GM18909 (cell line): ENCODE data around the gene CATSPER3.

ENCODE experiments used
- ATAC-seq: cut with Tn5 transposase; IDR thresholded peaks from one replicate; pipeline ENCODE4 v1.9.1; 2021; ENCODE audit warnings: mild to moderate bottlenecking; ENCODE audit not compliant: unreplicated experiment, poor library complexity

The CATSPER3 gene

DNA sequence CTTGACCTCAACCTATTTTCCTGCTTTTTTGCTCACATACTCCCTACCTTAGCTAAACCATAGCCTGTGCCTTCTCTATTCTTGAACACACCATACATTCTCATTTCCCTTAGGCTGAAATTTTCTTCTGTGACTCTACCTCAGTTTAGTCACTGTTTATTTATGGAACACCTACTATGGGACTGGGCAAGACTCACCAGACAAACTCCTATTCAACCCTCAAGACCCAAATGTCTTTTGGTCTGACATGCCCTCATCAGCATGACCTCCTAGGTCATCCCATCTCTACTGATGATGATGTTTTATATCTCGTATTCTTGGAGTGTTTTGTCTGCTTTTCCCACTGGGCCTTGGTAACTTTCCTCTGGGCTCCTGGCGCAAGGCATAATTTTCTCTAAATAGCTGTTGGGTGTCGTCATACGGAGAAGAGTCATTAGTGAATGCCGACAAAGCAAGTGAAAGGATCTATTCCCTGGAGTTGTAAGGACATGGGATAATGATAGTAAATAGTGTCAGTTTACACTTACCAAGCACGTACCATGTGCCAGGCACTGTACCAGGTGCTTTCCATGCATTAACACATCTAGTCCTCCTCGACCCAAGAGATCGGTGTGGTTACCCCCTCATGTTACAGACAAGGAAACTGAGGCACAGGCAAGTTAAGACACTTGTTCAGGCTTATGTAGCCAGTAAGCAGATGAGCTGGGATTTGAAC lies 88.8 kb downstream of the CATSPER3 start:
- ATAC-seq: no peak

DNA sequence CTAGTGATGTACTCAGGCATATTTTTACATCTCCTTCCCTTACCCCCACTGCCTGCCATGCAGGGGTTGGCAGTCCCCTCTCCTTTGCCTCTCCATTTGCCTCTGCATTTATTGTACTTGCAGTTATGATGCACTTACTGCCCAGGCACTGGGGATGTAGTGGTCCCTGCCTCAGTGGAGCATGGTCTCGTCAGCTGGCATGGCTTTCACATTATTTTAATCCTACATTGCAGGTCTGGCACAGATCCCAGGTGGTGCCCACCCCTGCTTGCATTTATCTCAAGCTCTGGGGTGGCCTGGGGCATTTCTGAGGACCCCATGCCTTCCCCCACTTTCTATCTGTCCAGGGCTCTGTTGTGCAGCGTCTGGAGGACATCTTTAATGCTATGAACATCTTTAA lies 89.5 kb downstream of the CATSPER3 start:
- no peak for ATAC-seq

DNA sequence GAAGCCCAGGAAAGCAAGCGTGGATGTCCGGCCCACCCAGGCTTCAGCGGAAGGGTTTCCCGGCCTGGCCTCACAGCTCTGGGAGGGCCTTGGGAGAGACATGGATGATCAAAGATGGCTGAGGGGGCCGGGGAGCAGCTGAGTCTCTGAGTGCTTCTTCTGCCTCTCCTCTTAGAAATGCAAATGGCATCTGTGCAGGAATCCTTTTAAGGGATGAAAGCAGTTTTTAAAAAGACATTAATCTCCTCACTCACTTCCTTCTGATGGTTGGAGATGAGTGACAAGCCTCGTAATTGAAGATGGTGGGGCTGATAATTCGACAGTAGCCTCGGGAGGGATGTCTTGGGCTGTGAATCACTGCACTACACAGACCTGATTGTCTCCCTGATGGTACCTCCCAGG lies 90.6 kb downstream of the CATSPER3 start:
- ATAC-seq: no peak

DNA sequence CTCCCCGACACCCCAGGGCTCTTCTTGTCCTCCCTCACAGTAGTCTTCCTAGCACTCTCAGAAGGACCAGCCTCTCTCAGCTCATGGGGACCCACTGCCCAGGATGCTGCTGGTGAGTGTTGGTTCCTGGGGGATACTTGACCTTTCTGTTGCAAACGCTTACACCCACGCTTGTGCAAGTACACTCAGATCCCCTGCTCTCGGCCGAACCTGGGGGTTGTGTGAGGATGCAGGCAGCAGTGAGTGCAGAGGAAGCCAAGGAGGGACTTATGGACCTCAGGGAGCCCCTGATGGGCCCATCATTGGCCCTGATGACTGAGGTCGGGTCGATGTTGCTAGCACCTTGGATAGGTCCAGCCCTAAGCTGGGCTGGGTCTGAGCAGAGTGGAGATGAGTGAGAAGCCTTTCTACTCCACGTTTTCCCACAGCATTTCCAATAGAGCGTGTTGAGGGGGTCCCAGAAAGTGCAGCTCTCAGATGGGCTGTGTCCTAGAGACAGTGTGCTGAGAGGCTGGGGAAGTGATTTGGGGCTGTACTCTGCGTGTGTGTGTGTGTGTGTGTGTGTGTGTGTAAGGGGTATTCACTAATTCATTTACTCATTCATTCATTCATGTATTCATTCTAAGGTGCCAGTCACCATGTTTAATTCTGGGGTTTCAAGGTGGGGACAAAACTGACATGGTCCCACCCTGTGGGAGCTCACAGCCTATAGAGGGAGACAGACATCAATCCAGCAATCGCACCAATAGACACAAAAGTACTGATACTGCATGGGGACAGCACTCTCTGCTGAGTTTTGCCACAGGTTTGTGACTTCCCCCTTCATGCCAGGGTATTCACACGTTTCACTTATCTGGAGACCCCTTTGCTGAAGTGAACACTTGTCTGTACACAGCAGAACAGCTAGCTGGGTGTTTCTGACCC lies 91.6 kb downstream of the CATSPER3 start:
- ATAC-seq: no peak

DNA sequence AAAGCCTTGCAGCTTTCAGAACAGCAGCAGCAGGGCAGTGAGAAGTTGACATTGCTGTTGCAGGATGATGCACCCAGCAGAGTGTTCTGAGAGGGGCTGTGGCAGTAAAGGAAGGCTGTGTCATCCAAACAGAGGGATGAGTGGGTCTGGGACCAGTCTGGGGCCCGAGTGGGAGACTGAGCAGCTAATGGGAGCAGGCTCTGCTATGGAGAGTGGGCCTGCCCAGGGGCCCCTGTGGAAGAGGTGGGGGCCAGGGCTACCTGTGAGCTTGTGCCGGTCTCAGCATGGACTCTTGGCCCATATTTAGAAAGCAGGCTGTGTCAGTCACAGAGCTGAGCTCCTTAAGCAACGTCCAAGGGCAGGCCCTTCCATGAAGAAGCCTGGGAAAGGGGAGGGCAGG lies 92.3 kb downstream of the CATSPER3 start:
- ATAC-seq: no peak

DNA sequence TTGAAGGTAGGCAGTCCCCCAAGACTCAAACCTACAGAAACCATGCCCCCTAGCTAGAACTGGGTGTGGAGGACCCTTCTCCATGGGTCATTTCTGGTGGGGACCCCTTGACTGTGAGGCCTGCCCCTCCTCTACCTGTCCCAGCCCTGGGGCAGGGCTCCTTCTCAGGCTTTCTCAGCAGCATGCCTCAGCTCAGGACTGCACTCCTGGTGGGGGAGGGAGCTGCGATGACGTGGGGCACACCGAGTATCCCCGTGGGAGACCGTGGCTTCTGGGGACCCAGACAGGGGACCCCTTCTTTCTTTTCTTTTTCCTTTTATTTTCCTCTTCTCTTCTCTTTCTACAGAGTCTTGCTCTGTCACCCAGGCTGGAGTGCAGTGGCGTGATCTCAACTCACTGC lies 93.3 kb downstream of the CATSPER3 start:
- no peak for ATAC-seq
